Liver (tissue), 9 donors: ENCODE data around the gene TREML2. TPM values are rescaled to one million over a fixed set of nuclear protein-coding genes. Genes with fewer than 3 reads are reported as not detected.

Experiments used
- DNase-seq: peaks from one replicate; pipeline ENCODE4 v3.0.0-alpha.2; 2017; ENCODE audit warnings: low spot score
- H3K27ac ChIP-seq, 2 donors: one replicate each; pipeline ENCODE4 v1.7.0; 2013; ENCODE audit warnings: inconsistent platforms in 2 of 2, low read length in 2 of 2, control low read depth in 1 of 2, low read depth in 1 of 2, mild to moderate bottlenecking in 1 of 2
- H3K27me3 ChIP-seq, 4 donors: one replicate each; pipeline versions ENCODE4 v1.6.1 to v1.7.0; 2013; ENCODE audit warnings: low read length in 3 of 4, inconsistent platforms in 1 of 4, mild to moderate bottlenecking in 1 of 4, moderate library complexity in 1 of 4; ENCODE audit not compliant: control insufficient read depth in 4 of 4, insufficient read depth in 4 of 4
- H3K36me3 ChIP-seq, 4 donors: one replicate each; pipeline versions ENCODE4 v1.6.1 to v1.7.0; 2013; ENCODE audit warnings: low read length in 3 of 4, mild to moderate bottlenecking in 3 of 4, low read depth in 1 of 4, moderate library complexity in 1 of 4; ENCODE audit not compliant: control insufficient read depth in 4 of 4, insufficient read depth in 3 of 4
- H3K4me1 ChIP-seq, 4 donors: one replicate each; pipeline versions ENCODE4 v1.6.1 to v1.7.0; 2013; ENCODE audit warnings: low read length in 3 of 4, mild to moderate bottlenecking in 3 of 4, moderate library complexity in 1 of 4; ENCODE audit not compliant: control insufficient read depth in 4 of 4, insufficient read depth in 4 of 4
- H3K4me3 ChIP-seq, 3 donors: one replicate each; pipeline versions ENCODE4 v1.6.1 to v1.7.0; 2013; ENCODE audit warnings: low read length in 3 of 3, control low read depth in 1 of 3, low read depth in 1 of 3, mild to moderate bottlenecking in 1 of 3
- H3K9ac ChIP-seq, 2 donors: one replicate each; pipeline ENCODE4 v1.7.0; 2013; ENCODE audit warnings: low read length in 2 of 2, mild to moderate bottlenecking in 2 of 2, moderate library complexity in 2 of 2, control low read depth in 1 of 2, low read depth in 1 of 2
- H3K9me3 ChIP-seq, 4 donors: one replicate each; pipeline versions ENCODE4 v1.6.1 to v1.7.0; 2013; ENCODE audit warnings: low read length in 3 of 4; ENCODE audit not compliant: control insufficient read depth in 4 of 4
- EGR1 ChIP-seq, 2 donors: IDR thresholded peaks; 2 replicates each; pipeline ENCODE4 v1.6.1; 2016 to 2018; ENCODE audit warnings: antibody characterized with exemption in 2 of 2, low read depth in 2 of 2
- FOXA1 ChIP-seq: IDR thresholded peaks from 2 replicates; pipeline ENCODE4 v1.6.1; 2016; ENCODE audit warnings: antibody characterized with exemption
- FOXA2 ChIP-seq: IDR thresholded peaks from 2 replicates; pipeline ENCODE4 v1.6.1; 2016; ENCODE audit warnings: antibody characterized with exemption
- GABPA ChIP-seq, 2 donors: IDR thresholded peaks in 1 of 2; conservative IDR thresholded peaks in 1 of 2; 2 replicates each; pipeline ENCODE4 v1.6.1; 2016; ENCODE audit warnings: antibody characterized with exemption in 2 of 2, mild to moderate bottlenecking in 1 of 2, moderate library complexity in 1 of 2
- HNF4A ChIP-seq, 2 donors: conservative IDR thresholded peaks; 2 replicates each; pipeline ENCODE4 v1.6.1; 2016; ENCODE audit warnings: antibody characterized with exemption in 2 of 2, mild to moderate bottlenecking in 2 of 2
- HNF4G ChIP-seq: IDR thresholded peaks from 2 replicates; pipeline ENCODE4 v1.6.1; 2016; ENCODE audit warnings: antibody characterized with exemption
- JUND ChIP-seq, 2 donors: IDR thresholded peaks; 2 replicates each; pipeline ENCODE4 v1.6.1; 2016; ENCODE audit warnings: antibody characterized with exemption in 2 of 2
- NR2F2 ChIP-seq: IDR thresholded peaks from 2 replicates; pipeline ENCODE4 v1.6.1; 2016; ENCODE audit warnings: antibody characterized with exemption
- RAD21 ChIP-seq, 2 donors: IDR thresholded peaks; 2 replicates each; pipeline ENCODE4 v1.6.1; 2016; ENCODE audit warnings: antibody characterized with exemption in 2 of 2, mild to moderate bottlenecking in 2 of 2
- REST ChIP-seq: IDR thresholded peaks from 2 replicates; pipeline ENCODE4 v1.6.1; 2016; ENCODE audit warnings: antibody characterized with exemption, mild to moderate bottlenecking
- RXRA ChIP-seq, 2 donors: IDR thresholded peaks; 2 replicates each; pipeline ENCODE4 v1.6.1; 2017 to 2018; ENCODE audit warnings: antibody characterized with exemption in 2 of 2, mild to moderate bottlenecking in 1 of 2
- SP1 ChIP-seq: IDR thresholded peaks from 2 replicates; pipeline ENCODE4 v1.6.1; 2018; ENCODE audit warnings: antibody characterized with exemption, mild to moderate bottlenecking
- YY1 ChIP-seq: IDR thresholded peaks from 2 replicates; pipeline ENCODE4 v1.6.1; 2016; ENCODE audit warnings: antibody characterized with exemption, mild to moderate bottlenecking
- WGBS: extraction: QIAGEN DNeasy Blood & Tissue Kit; methylation state at CpG from one replicate; pipeline ENCODE4 v1.1.7; 2013; 5-methylcytosine and 5-hydroxymethylcytosine counted together
- polyA plus RNA-seq, 2 donors: library from polyadenylated mRNA; stranded (reverse) in 1 of 2; unstranded in 1 of 2; fragments of 200-250 nt in 1 of 2; fragments of >200 nt in 1 of 2; fragmentation: Nextera tagmentation in 1 of 2; extraction: Ambion mirVana in 1 of 2; gene quantifications; one replicate each; pipeline versions ENCODE4 v1.2.1 to v1.2.3, GENCODE V29; 2013 to 2015
- total RNA-seq, 2 donors: library from RNA; depleted of rRNA; stranded (reverse); fragments of >200 nt; gene quantifications; one replicate each; pipeline ENCODE4 v1.2.3, GENCODE V29; 2014
- TF ChIP-seq, protein P1 (sequence below): fragments of 150-350 bp; IDR thresholded peaks from 2 replicates; pipeline ENCODE4 v1.5.1; 2017; ENCODE audit warnings: improper control_type of control experiment, low read depth, low read length; ENCODE audit not compliant: missing input control
- TF ChIP-seq, protein P2 (sequence below): IDR thresholded peaks from 2 replicates; pipeline ENCODE4 v1.6.1; 2016; ENCODE audit warnings: antibody characterized with exemption
- TF ChIP-seq, protein P3 (sequence below): IDR thresholded peaks from 2 replicates; pipeline ENCODE4 v1.6.1; 2016; ENCODE audit warnings: antibody characterized with exemption
- TF ChIP-seq, protein P4 (sequence below): IDR thresholded peaks from 2 replicates; pipeline ENCODE4 v1.6.1; 2016; ENCODE audit warnings: antibody characterized with exemption
- donor health status: healthy.
- donor health status: healthy.
- donor health status: healthy.
- donor health status: healthy.
- donor health status: healthy.

The TREML2 gene
- total and polyA plus RNA-seq, 4 donors: 0.03 to 9.8 (median 0.23) TPM

DNA sequence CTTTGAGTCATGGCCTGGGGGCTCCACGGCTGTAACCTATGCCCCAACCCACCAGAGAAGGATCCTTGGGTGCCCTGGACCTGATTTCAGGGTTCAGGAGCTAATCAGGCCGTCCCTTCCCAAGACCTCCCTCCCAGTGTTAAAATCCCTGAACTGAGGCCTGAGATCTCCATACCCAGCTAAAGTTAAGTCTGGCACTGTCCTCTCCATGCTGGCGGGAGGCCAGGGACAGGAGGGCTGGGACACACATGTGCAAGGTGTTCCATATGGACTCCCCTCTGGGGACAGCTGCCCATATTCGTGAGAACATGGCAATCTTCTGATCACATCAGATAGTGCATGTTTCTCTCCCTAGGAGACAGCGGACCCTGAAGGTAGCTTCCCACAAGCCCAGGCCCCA lies 15.7 kb upstream of the TREML2 start (continued):
- TF ChIP-seq, protein P1, sequence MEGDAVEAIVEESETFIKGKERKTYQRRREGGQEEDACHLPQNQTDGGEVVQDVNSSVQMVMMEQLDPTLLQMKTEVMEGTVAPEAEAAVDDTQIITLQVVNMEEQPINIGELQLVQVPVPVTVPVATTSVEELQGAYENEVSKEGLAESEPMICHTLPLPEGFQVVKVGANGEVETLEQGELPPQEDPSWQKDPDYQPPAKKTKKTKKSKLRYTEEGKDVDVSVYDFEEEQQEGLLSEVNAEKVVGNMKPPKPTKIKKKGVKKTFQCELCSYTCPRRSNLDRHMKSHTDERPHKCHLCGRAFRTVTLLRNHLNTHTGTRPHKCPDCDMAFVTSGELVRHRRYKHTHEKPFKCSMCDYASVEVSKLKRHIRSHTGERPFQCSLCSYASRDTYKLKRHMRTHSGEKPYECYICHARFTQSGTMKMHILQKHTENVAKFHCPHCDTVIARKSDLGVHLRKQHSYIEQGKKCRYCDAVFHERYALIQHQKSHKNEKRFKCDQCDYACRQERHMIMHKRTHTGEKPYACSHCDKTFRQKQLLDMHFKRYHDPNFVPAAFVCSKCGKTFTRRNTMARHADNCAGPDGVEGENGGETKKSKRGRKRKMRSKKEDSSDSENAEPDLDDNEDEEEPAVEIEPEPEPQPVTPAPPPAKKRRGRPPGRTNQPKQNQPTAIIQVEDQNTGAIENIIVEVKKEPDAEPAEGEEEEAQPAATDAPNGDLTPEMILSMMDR: no peak
- no peak for TF ChIP-seq HNF4G
- no peak for TF ChIP-seq JUND (IDR thresholded peaks at IDR 0.05)
- no peak for TF ChIP-seq RAD21 (IDR thresholded peaks at IDR 0.05)
- TF ChIP-seq YY1: no peak
- TF ChIP-seq RXRA (IDR thresholded peaks at IDR 0.05): no peak
- TF ChIP-seq SP1: no peak
- TF ChIP-seq NR2F2: no peak
- no peak for TF ChIP-seq HNF4A (conservative IDR thresholded peaks at IDR 0.05)
- TF ChIP-seq, protein P2, sequence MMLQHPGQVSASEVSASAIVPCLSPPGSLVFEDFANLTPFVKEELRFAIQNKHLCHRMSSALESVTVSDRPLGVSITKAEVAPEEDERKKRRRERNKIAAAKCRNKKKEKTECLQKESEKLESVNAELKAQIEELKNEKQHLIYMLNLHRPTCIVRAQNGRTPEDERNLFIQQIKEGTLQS: no peak

- Histone ChIP-seq H3K4me1 (no peaks in the 10 kb centered on the region), H3K9me3 (peaks cover 0 to 9% (median 2%) of the 10 kb centered on the region in 4 donors), H3K4me3 (no peak overlapping the region), H3K36me3 (no peaks in the 10 kb centered on the region), H3K27me3 (no peaks in the 10 kb centered on the region), H3K9ac (no peak overlapping the region), H3K27ac (no peak overlapping the region)
- no peak for DNase-seq
- TF ChIP-seq, protein P3, sequence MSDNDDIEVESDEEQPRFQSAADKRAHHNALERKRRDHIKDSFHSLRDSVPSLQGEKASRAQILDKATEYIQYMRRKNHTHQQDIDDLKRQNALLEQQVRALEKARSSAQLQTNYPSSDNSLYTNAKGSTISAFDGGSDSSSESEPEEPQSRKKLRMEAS: no peak
- TF ChIP-seq HNF4A (conservative IDR thresholded peaks at IDR 0.05) (no peak), GABPA (IDR thresholded peaks at IDR 0.05 in 1 of 2, conservative IDR thresholded peaks at IDR 0.05 in 1 of 2) (no peak), REST (no peak), HNF4G (no peak), FOXA2 (no peak), JUND (IDR thresholded peaks at IDR 0.05) (no peak), SP1 (no peak), EGR1 (IDR thresholded peaks at IDR 0.05; ENCODE audit: low read depth in 2 of 2) (no peak), RXRA (IDR thresholded peaks at IDR 0.05) (no peak), NR2F2 (no peak), RAD21 (IDR thresholded peaks at IDR 0.05) (no peak), FOXA1 (no peak)
- TF ChIP-seq, protein P2: no peak
- TF ChIP-seq, protein P4, sequence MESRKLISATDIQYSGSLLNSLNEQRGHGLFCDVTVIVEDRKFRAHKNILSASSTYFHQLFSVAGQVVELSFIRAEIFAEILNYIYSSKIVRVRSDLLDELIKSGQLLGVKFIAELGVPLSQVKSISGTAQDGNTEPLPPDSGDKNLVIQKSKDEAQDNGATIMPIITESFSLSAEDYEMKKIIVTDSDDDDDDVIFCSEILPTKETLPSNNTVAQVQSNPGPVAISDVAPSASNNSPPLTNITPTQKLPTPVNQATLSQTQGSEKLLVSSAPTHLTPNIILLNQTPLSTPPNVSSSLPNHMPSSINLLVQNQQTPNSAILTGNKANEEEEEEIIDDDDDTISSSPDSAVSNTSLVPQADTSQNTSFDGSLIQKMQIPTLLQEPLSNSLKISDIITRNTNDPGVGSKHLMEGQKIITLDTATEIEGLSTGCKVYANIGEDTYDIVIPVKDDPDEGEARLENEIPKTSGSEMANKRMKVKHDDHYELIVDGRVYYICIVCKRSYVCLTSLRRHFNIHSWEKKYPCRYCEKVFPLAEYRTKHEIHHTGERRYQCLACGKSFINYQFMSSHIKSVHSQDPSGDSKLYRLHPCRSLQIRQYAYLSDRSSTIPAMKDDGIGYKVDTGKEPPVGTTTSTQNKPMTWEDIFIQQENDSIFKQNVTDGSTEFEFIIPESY: no peak
- TF ChIP-seq, protein P1: no peak
- 85% methylated on average over 5 of the region's 5 CpGs for WGBS
Observed at GRCh38 chr6:41215777-41216176, 14.8 kb upstream of the TREML2 start.
